HepG2 (cell line): ENCODE results near the gene DNASE1. TPM values are rescaled to one million over a fixed set of nuclear protein-coding genes. Genes with fewer than 3 reads are reported as not detected.

ENCODE experiments used
- ATAC-seq: fragments of 200-7000 bp; cut with Tn5 transposase; 3 replicates; pipeline ENCODE4 v1.9.1; 2020; ENCODE audit warnings: mild to moderate bottlenecking, moderate library complexity
- BruUV-seq: library from RNA; stranded (reverse); fragments of 400-500 nt; replicated peaks from 2 replicates; lab custom pipeline; 2021; lab: Mats Ljungman, UMichigan
- CTCF ChIA-PET: fragments of 300-600 bp; formaldehyde crosslinking; extraction: SDS; loops from one replicate; lab custom pipeline; 2021; ENCODE audit warnings: low total read pairs, inconsistent platforms, low intra/inter-chr PET ratio; lab: Yijun Ruan, JAX
- POLR2A ChIA-PET: fragments of 350-600 bp; sonication (Branson Sonifier 250); formaldehyde crosslinking; loops from one replicate; lab custom pipeline; 2020; ENCODE audit warnings: antibody characterized with exemption, inconsistent platforms; lab: Yijun Ruan, JAX
- DNase-seq: peaks from one replicate; pipeline ENCODE4 v3.0.0-alpha.2; 2015; ENCODE audit warnings: low spot score
- FAIRE-seq: peaks from 3 replicates; lab custom pipeline; 2011; peaks lifted over from hg19 to GRCh38; lab: Jason Lieb, UNC
- H2AFZ ChIP-seq: one replicate; pipeline ENCODE4 v1.6.1; 2011; ENCODE audit warnings: low read length, inconsistent platforms
- H3K27ac ChIP-seq: fragments of 300-600 bp; 3 replicates; pipeline ENCODE4 v1.8.0; 2011; ENCODE audit warnings: mixed run types, mild to moderate bottlenecking, mixed read lengths, low read length, inconsistent platforms; ENCODE audit not compliant: insufficient read depth; ENCODE audit errors: extremely low read length
- H3K27me3 ChIP-seq, 2 experiments: fragments of 200-600 bp in 1 of 2; 2 replicates in 1 of 2; 3 replicates in 1 of 2; pipeline versions ENCODE4 v1.6.0 to v1.8.0; 2011; ENCODE audit warnings: low read length in 2 of 2, mild to moderate bottlenecking in 2 of 2, moderate library complexity in 2 of 2, inconsistent platforms in 1 of 2; ENCODE audit not compliant: insufficient read depth in 2 of 2, control insufficient read depth in 1 of 2
- H3K36me3 ChIP-seq, 2 experiments: fragments of 200-600 bp in 1 of 2; replicated peaks in 1 of 2; 2 replicates in 1 of 2; 3 replicates in 1 of 2; pipeline versions ENCODE4 v1.5.1 to v1.8.0; 2011; ENCODE audit warnings: low read length in 2 of 2, inconsistent platforms in 1 of 2; ENCODE audit not compliant: insufficient read depth in 2 of 2, control insufficient read depth in 1 of 2
- H3K4me1 ChIP-seq: 2 replicates; pipeline ENCODE4 v1.5.1; 2012; ENCODE audit warnings: low read length, inconsistent platforms; ENCODE audit not compliant: insufficient read depth
- H3K4me2 ChIP-seq: 2 replicates; pipeline ENCODE4 v1.6.0; 2011; ENCODE audit warnings: low read depth, low read length, inconsistent platforms
- H3K4me3 ChIP-seq, 3 experiments: fragments of 200-600 bp in 1 of 3; sonication (generic), shearing (Covaris generic) in 1 of 3; replicated peaks in 1 of 3; 2 replicates each; pipeline ENCODE4 v1.5.1; 2011 to 2016; ENCODE audit warnings: low read length in 3 of 3, inconsistent platforms in 2 of 3, low read depth in 2 of 3, mild to moderate bottlenecking in 2 of 3, control low read depth in 1 of 3, mixed read lengths in 1 of 3; ENCODE audit not compliant: insufficient read depth in 1 of 3
- H3K79me2 ChIP-seq: one replicate; pipeline ENCODE4 v1.6.1; 2011; ENCODE audit warnings: low read length, inconsistent platforms; ENCODE audit not compliant: insufficient read depth
- H3K9ac ChIP-seq: 2 replicates; pipeline ENCODE4 v1.6.0; 2011; ENCODE audit warnings: mild to moderate bottlenecking, low read depth, low read length, inconsistent platforms; ENCODE audit not compliant: insufficient read depth
- H3K9me3 ChIP-seq: 2 replicates; pipeline ENCODE4 v1.5.1; 2012; ENCODE audit warnings: mild to moderate bottlenecking, low read length
- H4K20me1 ChIP-seq: 2 replicates; pipeline ENCODE4 v1.6.0; 2011; ENCODE audit warnings: inconsistent platforms, mild to moderate bottlenecking, low read length, moderate library complexity; ENCODE audit not compliant: insufficient read depth
- CSRNP1 ChIP-seq: sonication (generic); formaldehyde crosslinking; IDR thresholded peaks from 2 replicates; pipeline ENCODE4 v1.8.1; 2023; ENCODE audit warnings: mild to moderate bottlenecking, missing genetic modification reagents
- DDIT3 ChIP-seq: sonication (generic); formaldehyde crosslinking; IDR thresholded peaks from 2 replicates; pipeline ENCODE4 v1.4.0; 2020; ENCODE audit warnings: mild to moderate bottlenecking, missing genetic modification reagents
- NFIB ChIP-seq: sonication (generic); formaldehyde crosslinking; IDR thresholded peaks from 2 replicates; pipeline ENCODE4 v1.9.0; 2021; ENCODE audit warnings: missing genetic modification reagents, mild to moderate bottlenecking, borderline replicate concordance
- PCBP1 ChIP-seq: fragments of 200-400 bp; formaldehyde crosslinking; IDR thresholded peaks from 2 replicates; pipeline ENCODE4 v1.6.1; 2017; ENCODE audit warnings: mild to moderate bottlenecking, low read depth, low read length, borderline replicate concordance
- ZFP37 ChIP-seq: sonication (generic); formaldehyde crosslinking; IDR thresholded peaks from 2 replicates; pipeline ENCODE4 v1.4.0; 2020; ENCODE audit warnings: missing genetic modification reagents, borderline replicate concordance
- ZNF788 ChIP-seq: sonication (generic); formaldehyde crosslinking; IDR thresholded peaks from 2 replicates; pipeline ENCODE4 v1.5.0; 2020; ENCODE audit warnings: mild to moderate bottlenecking, missing genetic modification reagents, borderline replicate concordance
- WGBS: methylation state at CpG from one replicate; pipeline ENCODE4 v1.1.6; 2017; ENCODE audit warnings: low lambda C conversion rate; 5-methylcytosine and 5-hydroxymethylcytosine counted together
- in situ Hi-C: cut with HindIII; loops from 2 replicates; pipeline ENCODE4 v1.10.0; 2017; ENCODE audit warnings: low pct_unique_long_range_greater_than_20kb; ENCODE audit not compliant: extremely low pct_ligation_motif_present
- intact Hi-C: fragments of 100-400 bp; cut with micrococcal nuclease; formaldehyde crosslinking; loops from one replicate; pipeline ENCODE4 v1.10.0; 2022; ENCODE audit not compliant: unreplicated experiment
- polyA plus RNA-seq, 8 experiments: library from polyadenylated mRNA; depleted of rRNA in 3 of 8; stranded (reverse) in 7 of 8; unstranded in 1 of 8; fragments of >200 nt; fragmentation: Illumina TruSeq in 4 of 8; extraction: Trizol in 4 of 8; gene quantifications; 2 replicates each; pipeline versions ENCODE4 v1.2.1 to v1.2.3, GENCODE V29; 2011 to 2016; ENCODE audit warnings: low read depth in 4 of 8, missing spikeins in 1 of 8, mixed read lengths in 1 of 8; ENCODE audit not compliant: insufficient read depth in 1 of 8
- total RNA-seq, 5 experiments: library from RNA; depleted of rRNA; stranded (reverse); fragments of >200 nt; fragmentation: Illumina TruSeq; extraction: Trizol; gene quantifications; 2 replicates each; pipeline ENCODE4 v1.2.3, GENCODE V29; 2016; ENCODE audit warnings: low read depth in 1 of 5

The DNASE1 gene
- total and polyA plus RNA-seq, 2 of the 13 experiments (the other 11 are each of a cell fraction or from before 2014, with no cell fraction given) = 7.1 to 11.1 TPM

GRCh38 chr16:3606441-3606840, 48.0 kb upstream of the DNASE1 start:
- Histone ChIP-seq H3K36me3 (peaks cover 1 to 5% of the 10 kb centered on the region in 2 experiments; a peak in 2 of 5 replicates), H2AFZ (no peak overlapping the region), H3K9ac (no peak overlapping the region), H3K27me3 (no peaks in the 10 kb centered on the region; a peak in 1 of 5 replicates), H3K4me2 (no peak overlapping the region), H3K9me3 (no peaks in the 10 kb centered on the region), H3K4me3 (no peak overlapping the region)
- no peak for ATAC-seq
- CTCF ChIA-PET = no interaction called here
- no peak for DNase-seq
- FAIRE-seq = no peak
- no peak for TF ChIP-seq PCBP1
- no peak for TF ChIP-seq ZFP37
- TF ChIP-seq NFIB (CRISPR knock-in tag) = no peak
- TF ChIP-seq, all 625 proteins: peak for 0
- Histone ChIP-seq H3K27ac (no peak overlapping the region), H3K79me2 (peaks cover 5% of the 10 kb centered on the region), H3K4me1 (peaks cover 36% of the 10 kb centered on the region), H4K20me1 (no peaks in the 10 kb centered on the region)
- intact Hi-C loops (no loop called here), in situ Hi-C loops (no loop called here)
- WGBS = 94% methylated on average over 11 of the region's 11 CpGs
- POLR2A ChIA-PET = no interaction called here
- BruUV-seq = no TSS peak

- Histone ChIP-seq H3K27me3 (no peaks in the 10 kb centered on the region; a peak in 1 of 5 replicates), H3K4me1 (peaks cover 36% of the 10 kb centered on the region), H4K20me1 (no peaks in the 10 kb centered on the region), H3K79me2 (peaks cover 10% of the 10 kb centered on the region), H3K9ac (no peak overlapping the region), H3K36me3 (peaks cover 1 to 5% of the 10 kb centered on the region in 2 experiments; a peak in 2 of 5 replicates), H3K27ac (no peak overlapping the region), H3K4me3 (no peak overlapping the region), H2AFZ (no peak overlapping the region), H3K9me3 (no peaks in the 10 kb centered on the region), H3K4me2 (no peak overlapping the region)
- TF ChIP-seq DDIT3 (no peak), CSRNP1 (CRISPR knock-in tag) (no peak), ZNF788 (CRISPR knock-in tag) (no peak)
- ATAC-seq (no peak), DNase-seq (no peak), FAIRE-seq (no peak)
- in situ Hi-C loops (no loop called here), intact Hi-C loops (no loop called here)
- ChIA-PET POLR2A (no interaction called here), CTCF (no interaction called here)
- 92% methylated on average over 7 of the region's 7 CpGs for WGBS
- no TSS peak for BruUV-seq
Observed at GRCh38 chr16:3607161-3607560, 47.3 kb upstream of the DNASE1 start.
